Activated naive CD4-positive, alpha-beta T cell treated with anti-CD3 and anti-CD28 coated beads, Interleukin-2, amount 50 U/mL, for 72 hours (primary cell): ENCODE measurements around the gene PARP8. TPM values are rescaled to one million over a fixed set of nuclear protein-coding genes. Genes with fewer than 3 reads are reported as not detected.
"Not testable (repeated sequence)": the region's sequence is repeated elsewhere in the genome, so short reads cannot be mapped to it uniquely, and the experiment has no call there.

Experiments used
- ATAC-seq, 2 donors: fragments of 150-1000 bp; cut with Tn5 transposase; 2 replicates each; pipeline ENCODE4 v1.10.0; 2021; ENCODE audit warnings: mild to moderate bottlenecking in 2 of 2, moderate library complexity in 2 of 2
- DNase-seq, 2 donors: peaks; one replicate each; pipeline ENCODE4 v3.0.0; 2021 to 2022; ENCODE audit warnings: low spot score in 2 of 2
- H3K27ac Mint-ChIP-seq, 2 donors: one replicate each; pipeline ENCODE4 v1.8.0; 2022; ENCODE audit warnings: mild to moderate bottlenecking in 2 of 2, mixed read lengths in 2 of 2
- H3K36me3 Mint-ChIP-seq, 2 donors: one replicate each; pipeline ENCODE4 v1.8.0; 2022; ENCODE audit warnings: mixed read lengths in 2 of 2
- H3K9me3 Mint-ChIP-seq, 2 donors: one replicate each; pipeline ENCODE4 v1.8.0; 2022; ENCODE audit warnings: mixed read lengths in 2 of 2
- total RNA-seq, 2 donors: library from RNA; stranded (reverse); gene quantifications; one replicate each; pipeline ENCODE4 v1.2.3, GENCODE V29; 2022

PARP8 gene
- total RNA-seq, 2 donors from 2014 or later: 29.9 to 32.7 TPM

DNA sequence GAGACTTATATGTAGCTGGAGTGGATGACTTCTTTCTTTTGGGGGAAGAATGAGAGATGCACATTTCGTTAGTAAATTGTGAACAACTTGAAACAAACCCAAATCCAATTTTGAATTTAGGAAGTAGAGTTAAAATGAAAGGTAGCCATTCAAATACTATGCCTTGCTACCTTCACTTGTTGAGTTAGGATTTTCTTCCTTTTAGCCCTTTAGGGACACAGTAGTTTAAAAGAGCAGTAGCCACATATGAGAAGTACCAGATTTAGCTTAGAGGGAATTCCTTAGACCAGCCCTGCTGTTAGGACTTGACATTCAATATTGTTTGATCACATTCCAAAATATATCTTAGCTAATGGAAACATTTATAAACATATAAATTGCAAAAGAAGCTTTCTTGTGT lies 2.2 kb downstream of the PARP8 start:
- ATAC-seq, H3K9me3 Mint-ChIP-seq, DNase-seq: not testable (repeated sequence)
- H3K36me3 Mint-ChIP-seq: peaks cover 12 to 20% of the 10 kb centered on the region in 2 donors
- peak overlapping the region; percentile 98 to 99 for H3K27ac Mint-ChIP-seq

DNA sequence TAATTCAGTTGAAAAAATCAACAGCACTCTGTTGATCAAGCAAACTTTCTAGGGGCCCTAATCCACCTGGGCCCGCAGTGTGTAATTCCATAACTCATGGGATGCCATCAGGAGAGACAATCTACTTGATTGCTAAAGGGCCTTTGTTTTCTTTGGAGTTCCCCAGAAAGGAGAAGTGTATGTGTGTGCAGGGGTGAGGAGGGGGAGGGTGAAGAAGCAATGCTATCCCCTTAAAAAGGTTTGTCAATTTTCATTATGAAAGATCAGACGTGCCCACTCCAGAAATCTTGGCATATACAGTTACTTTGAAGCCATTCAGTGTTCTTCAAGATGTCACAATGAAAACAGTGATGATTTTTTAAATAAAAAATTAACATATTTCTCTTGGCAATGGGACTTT lies 6.2 kb downstream of the PARP8 start:
- Mint-ChIP-seq H3K27ac (no peak overlapping the region), H3K9me3 (no peaks in the 10 kb centered on the region), H3K36me3 (peaks cover 7 to 15% of the 10 kb centered on the region in 2 donors)
- ATAC-seq (no peak), DNase-seq (no peak)

DNA sequence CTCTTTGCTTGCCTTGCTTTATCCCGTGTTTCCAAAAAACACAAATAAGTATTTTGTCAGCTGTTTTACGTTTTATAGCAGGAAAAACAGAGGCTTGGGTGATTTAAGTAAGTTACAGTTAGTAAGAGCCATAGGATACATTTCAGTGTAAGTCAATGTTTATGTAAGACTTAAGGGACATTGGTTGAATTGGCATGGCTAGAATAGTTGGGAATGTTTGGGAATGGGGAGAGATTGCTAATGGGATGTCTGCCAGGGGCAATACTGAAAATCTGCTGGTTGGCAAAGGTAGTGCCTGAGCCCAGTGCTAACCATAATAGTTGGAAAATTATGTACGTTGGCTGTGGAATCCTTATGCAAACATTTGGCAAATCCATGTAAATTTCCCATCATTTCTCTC lies 7.0 kb downstream of the PARP8 start:
- H3K9me3 Mint-ChIP-seq, H3K36me3 Mint-ChIP-seq, DNase-seq, H3K27ac Mint-ChIP-seq, ATAC-seq: not testable (repeated sequence)

DNA sequence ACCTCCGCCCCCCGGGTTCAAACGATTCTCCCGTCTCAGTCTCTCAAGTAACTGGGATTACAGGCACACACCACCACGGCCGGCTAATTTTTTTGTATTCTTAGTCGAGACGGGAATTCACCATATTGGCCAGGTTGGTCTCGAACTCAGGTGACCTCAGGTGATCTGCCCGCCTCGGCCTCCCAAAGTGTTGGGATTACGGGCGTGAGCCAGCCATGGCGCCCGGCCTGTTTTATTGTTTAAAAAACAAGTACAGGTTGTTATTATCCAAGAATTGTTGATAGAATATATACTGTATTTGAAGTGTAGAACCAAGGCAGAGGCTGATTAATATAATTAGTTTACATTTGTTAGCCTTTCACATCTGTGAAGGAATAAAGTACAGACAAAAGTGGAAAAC lies 8.9 kb downstream of the PARP8 start:
- no peak overlapping the region for H3K27ac Mint-ChIP-seq
- DNase-seq (no peak), ATAC-seq (no peak)
- peaks cover 5 to 7% of the 10 kb centered on the region in 2 donors for H3K36me3 Mint-ChIP-seq
- H3K9me3 Mint-ChIP-seq: no peaks in the 10 kb centered on the region

DNA sequence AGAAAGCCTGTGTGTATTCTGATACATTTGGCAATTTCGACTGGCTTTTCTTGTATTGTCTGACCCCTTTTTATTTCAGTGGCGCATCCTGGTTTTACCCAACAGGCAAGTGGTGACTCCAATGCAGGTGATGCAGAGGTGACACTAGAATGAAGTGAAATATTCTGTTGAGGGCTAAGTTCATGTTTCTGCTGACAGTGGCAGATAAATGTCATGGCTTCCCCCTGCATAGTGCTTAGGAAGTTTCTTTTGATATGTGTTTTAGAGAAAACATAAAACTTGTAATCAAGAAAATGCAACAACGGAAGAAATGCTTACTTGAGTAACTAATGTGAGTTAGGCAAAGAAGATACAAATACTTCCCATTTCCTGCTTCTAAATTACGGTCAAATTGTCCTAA lies 13.1 kb downstream of the PARP8 start:
- not testable (repeated sequence) for ATAC-seq, H3K9me3 Mint-ChIP-seq, H3K36me3 Mint-ChIP-seq, DNase-seq, H3K27ac Mint-ChIP-seq

DNA sequence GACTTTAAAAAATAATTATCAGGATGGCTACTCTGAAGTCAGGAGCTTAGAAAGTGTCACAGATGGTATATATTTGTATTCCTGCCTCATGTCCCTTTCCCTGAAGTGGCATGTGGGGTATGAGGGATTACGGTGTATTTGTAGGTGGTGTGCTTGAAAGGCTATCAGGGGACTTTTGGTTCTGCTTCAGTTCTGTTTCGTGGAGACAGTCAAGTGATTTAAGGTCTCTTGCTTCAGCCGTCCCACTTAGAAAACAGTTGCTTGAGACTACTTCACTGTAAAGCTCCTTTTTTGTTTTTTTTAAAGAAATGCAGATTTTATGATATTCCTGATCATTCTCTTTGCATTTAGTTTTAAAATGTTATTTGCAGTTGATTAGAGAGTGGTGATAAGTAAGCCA lies 18.3 kb downstream of the PARP8 start:
- H3K36me3 Mint-ChIP-seq: peaks cover 16 to 30% of the 10 kb centered on the region in 2 donors
- no peak for ATAC-seq

DNA sequence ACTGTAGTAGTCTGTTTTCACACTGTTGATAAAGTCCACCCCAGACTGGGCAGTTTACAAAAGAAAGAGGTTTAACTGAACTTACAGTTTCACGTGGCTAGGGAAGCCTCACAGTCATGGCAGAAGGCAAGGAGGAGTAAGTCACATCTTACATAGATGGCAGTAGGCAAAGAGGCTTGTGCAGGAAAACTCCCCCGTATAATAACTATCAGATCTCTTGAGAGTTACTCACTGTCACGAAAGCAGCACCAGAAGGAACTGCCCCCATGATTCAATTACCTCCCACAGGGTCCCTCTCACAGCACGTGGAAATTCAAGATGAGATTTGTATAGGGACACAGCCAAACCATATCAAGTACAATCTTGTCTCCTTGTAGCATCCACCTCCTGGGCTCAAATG lies 21.1 kb downstream of the PARP8 start:
- Mint-ChIP-seq H3K9me3 (peaks cover 0 to 20% of the 10 kb centered on the region in 2 donors), H3K27ac (peak overlapping the region in 1 of 2 donors; percentile 18), H3K36me3 (peaks cover 16 to 30% of the 10 kb centered on the region in 2 donors)
- ATAC-seq: peak in 1 of 2 donors; percentile 22
- no peak for DNase-seq

More for the DNA sequence above, 18.3 kb downstream of the PARP8 start:
- Mint-ChIP-seq H3K27ac (no peak overlapping the region), H3K9me3 (peaks cover 0 to 20% of the 10 kb centered on the region in 2 donors)
- DNase-seq: no peak

DNA sequence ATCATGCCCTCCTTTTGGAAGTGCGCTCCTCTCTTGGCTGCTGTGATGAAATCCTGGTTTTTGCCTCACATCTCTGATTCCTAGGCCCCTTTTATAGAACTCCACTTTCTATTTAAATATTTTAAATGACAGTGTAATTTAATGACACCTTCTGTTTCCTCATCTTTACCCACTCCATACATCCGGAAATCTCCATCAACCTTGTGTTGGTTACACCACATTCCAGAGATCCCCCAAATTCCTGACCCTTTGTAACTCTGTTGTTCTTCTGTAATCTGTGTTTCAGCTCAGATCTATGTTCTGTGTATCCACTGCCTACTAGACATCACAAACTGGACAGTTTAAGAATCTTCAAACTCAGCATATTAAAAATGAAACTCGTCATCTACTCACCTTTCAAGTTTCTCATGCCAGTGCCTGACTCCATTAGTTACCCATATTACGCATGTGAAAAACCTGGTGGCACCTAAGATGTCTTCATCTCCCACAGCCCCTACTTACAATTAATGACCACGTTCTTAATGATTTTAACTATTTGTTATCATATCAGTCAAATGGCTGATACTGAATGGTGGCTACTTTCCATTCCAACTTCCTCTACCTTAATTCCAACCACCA lies 25.1 kb downstream of the PARP8 start:
- Mint-ChIP-seq H3K36me3 (peaks cover 7 to 15% of the 10 kb centered on the region in 2 donors), H3K27ac (no peak overlapping the region), H3K9me3 (peaks cover 0 to 10% of the 10 kb centered on the region in 2 donors)
- ATAC-seq (peak; percentile 50 to 61), DNase-seq (no peak)

DNA sequence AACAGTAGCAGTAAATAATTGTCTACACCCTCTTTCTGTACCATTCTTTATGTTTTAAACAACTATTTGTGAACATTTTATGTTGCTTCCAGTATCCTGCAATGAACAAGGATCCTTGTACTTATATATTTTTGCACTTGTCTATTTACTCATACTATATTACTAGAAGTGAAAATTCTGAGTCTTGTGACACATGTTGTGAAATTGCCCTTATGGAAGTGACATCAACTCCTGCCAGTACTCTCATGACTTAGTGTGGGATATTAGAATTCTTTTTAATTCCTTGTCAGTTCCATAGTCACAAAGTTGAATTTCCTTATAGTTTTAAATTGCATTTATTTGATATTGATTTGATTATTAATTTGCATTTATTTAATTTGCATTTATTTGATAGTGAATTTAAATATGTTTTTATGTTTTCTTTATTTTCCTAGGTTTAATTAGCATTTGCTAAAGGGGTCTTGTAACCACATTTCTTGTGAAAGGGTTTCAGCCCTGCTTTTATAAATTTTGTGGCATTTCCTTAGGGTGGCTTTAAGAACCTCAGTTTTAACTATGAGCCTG lies 27.7 kb downstream of the PARP8 start:
- peaks cover 0 to 13% of the 10 kb centered on the region in 2 donors for H3K36me3 Mint-ChIP-seq
- ATAC-seq (peak; percentile 53 to 55), DNase-seq (no peak)
- no peaks in the 10 kb centered on the region for H3K9me3 Mint-ChIP-seq
- H3K27ac Mint-ChIP-seq: no peak overlapping the region

DNA sequence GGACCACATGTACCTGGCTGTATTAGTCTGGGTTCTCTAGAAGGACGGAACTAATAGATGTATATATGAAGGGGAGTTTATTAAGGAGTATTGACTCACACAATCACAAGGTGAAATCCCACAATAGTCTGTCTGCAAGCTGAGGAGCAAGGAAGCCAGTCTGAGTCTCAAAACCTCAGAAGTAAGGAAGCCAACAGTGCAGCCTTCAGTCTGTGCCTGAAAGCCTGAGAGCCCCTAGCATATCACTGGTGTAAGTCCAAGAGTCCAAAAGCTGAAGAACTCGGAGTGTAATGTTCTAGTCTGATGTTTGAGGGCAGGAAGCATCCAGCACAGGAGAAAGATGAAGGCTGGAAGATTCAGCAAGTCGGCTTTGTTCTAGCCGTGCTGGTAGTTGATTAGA lies 28.2 kb downstream of the PARP8 start:
- not testable (repeated sequence) for ATAC-seq, DNase-seq, H3K9me3 Mint-ChIP-seq, H3K27ac Mint-ChIP-seq
- peaks cover 0 to 16% of the 10 kb centered on the region in 2 donors for H3K36me3 Mint-ChIP-seq

DNA sequence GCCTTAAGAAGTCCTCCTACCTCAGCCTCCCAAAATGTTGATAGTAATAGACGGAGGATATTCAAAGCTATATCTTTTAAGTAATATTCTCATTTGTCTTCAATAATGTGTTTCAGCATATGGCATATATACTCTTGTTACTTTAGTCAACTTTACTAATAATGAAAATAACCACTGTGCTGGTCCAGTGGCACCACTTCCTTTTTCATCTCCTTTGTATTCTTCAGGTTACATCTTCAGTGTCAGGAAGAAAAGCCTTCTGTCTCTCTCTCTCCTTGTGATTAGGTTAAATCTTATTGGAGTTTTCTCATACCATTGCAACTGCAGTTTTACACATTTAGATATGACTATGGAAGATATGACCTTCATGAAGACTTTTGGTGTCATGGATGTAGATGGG lies 31.3 kb downstream of the PARP8 start:
- Mint-ChIP-seq H3K27ac (peak overlapping the region in 1 of 2 donors; percentile 1), H3K36me3 (peaks cover 0 to 19% of the 10 kb centered on the region in 2 donors)

DNA sequence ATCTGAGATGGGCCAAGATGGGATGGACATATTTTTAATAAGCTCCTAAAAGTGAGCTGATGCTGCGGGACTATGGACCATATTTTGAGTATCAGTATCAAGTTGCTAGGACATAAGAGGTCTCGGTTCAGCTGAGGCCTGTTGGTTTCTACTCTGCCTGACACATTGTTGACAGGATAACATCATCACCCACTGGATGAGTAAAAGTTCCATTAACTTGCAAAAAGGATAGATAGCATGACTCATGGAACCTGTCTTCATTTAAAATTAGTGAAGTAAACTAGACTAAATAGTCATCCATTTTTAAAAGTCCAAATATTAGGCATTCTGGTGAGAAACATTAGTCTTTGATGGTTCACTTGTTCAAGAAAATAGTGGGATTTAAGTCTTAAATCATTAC lies 33.3 kb downstream of the PARP8 start:
- Mint-ChIP-seq H3K27ac (peak overlapping the region; percentile 71 to 81), H3K9me3 (no peaks in the 10 kb centered on the region), H3K36me3 (peaks cover 0 to 29% of the 10 kb centered on the region in 2 donors)
- DNase-seq (no peak), ATAC-seq (peak; percentile 88 to 90)

More for the DNA sequence above, 31.3 kb downstream of the PARP8 start:
- H3K9me3 Mint-ChIP-seq: no peaks in the 10 kb centered on the region
- ATAC-seq (no peak), DNase-seq (no peak)

DNA sequence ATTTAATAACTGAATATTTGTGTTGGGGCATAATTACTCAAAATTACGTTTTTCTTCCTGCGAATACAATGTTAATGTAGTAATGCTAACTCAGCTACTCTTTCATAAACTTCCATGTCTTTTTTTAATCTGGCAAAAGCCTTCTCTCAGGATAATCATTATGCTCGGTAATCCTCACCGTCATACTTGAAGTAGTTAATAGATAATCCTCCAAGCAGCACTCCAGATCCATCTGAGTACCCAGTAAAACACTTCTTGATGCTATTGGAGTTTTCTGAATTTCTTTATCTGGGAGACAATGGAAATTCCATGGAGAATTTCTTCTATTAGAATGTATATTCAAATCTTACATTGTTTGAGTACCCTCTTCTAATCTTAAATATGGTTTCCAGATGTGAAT lies 34.3 kb downstream of the PARP8 start:
- Mint-ChIP-seq H3K27ac (no peak overlapping the region), H3K36me3 (peaks cover 0 to 29% of the 10 kb centered on the region in 2 donors), H3K9me3 (no peaks in the 10 kb centered on the region)
- DNase-seq (no peak), ATAC-seq (no peak)

DNA sequence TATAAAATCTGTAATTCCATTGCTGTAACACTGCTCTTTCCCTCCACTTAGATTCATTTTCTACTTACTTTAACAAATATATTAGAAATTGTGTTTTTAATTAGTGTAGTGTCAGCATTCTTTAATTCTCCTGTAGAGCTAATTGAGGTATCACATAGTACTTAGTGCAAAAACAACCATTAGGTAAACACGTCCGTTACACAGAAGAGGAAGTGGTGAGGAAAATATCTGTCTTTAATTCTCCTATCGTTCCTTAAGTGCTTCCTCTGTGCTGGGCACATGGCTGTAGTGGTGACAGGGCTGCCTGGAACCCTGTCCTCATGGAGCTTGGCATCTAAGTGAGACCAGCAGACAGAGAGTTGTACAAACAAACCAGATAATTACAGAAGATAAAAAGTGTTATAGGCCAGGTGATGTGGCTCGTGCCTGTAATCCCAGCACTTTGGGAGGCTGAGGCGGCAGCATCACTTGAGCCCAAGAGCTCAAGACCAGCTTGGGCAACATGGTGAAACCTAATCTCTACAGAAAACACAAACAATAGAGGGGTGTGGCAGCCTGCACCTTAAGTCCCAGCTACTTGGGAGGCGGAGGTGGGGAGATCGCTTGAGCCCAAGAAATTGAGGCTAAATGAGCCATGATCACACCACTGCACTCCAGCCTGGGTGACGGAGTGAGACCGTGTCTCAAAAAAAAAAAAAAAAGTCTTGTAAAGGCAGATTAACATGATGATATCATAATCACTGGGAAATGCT lies 36.4 kb downstream of the PARP8 start:
- DNase-seq (no peak), ATAC-seq (peak in 1 of 2 donors; percentile 26)
- Mint-ChIP-seq H3K36me3 (peaks cover 0 to 28% of the 10 kb centered on the region in 2 donors), H3K9me3 (no peaks in the 10 kb centered on the region), H3K27ac (peak overlapping the region; percentile 46 to 94)

DNA sequence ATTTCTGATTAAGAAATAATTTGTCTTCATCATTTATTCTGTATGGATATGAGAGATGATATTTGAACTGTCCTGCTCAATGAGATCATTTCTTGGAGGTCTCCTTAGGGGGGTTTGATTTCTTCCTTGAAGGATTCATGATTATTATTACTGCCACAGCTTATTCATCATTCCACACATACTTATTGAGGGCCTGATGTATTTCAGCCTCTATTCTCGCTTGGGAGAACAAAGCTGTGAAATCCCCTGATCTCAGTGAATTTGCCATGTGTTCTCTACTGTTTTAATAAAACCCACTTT lies 36.9 kb downstream of the PARP8 start:
- Mint-ChIP-seq H3K27ac (peak overlapping the region in 1 of 2 donors; percentile 46), H3K36me3 (peaks cover 0 to 23% of the 10 kb centered on the region in 2 donors), H3K9me3 (no peaks in the 10 kb centered on the region)
- DNase-seq (no peak), ATAC-seq (no peak)

DNA sequence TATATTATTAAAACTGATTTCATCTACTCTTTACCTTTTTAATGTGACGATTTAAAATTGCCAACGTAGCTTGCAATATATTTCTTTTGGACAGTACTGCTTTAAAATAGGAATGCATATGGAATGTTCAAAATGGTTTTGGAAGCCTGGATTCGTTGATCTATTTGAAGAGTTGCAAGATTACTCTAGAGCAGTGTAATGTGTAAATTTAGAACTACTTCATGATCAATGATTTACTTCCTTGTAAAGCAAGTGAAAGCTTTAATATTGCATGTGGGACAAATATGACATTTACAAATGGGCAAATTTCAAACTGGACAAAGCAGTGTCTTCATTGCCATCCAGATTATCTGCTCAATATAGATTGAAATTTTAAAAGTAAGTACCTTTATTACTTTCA lies 38.3 kb downstream of the PARP8 start:
- no peak for DNase-seq
- Mint-ChIP-seq H3K9me3 (no peaks in the 10 kb centered on the region), H3K27ac (no peak overlapping the region), H3K36me3 (peaks cover 0 to 12% of the 10 kb centered on the region in 2 donors)
- ATAC-seq: no peak

DNA sequence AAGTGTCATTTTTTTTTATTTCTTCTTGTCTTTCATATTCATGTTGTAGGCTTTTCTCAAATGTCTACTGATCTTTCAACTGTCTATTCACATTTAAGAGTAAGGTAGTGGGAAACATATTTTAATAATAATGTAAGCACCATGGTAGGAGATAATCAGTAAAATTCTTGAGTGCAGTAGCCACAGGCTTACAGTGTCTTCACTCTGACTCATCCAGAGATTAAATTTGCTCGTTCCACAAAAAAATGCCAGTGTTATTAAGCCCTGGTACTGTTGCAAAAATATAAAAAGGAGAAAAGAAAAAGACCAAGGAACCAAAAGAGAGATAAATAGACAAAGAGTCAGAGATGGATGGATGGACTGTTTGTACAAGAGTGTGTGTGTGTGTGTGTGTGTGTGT lies 43.0 kb downstream of the PARP8 start:
- ATAC-seq (no peak), DNase-seq (no peak)
- Mint-ChIP-seq H3K9me3 (no peaks in the 10 kb centered on the region), H3K27ac (peak overlapping the region; percentile 5 to 16), H3K36me3 (peaks cover 0 to 2% of the 10 kb centered on the region in 2 donors)
